Brain microvascular endothelial cell (primary cell): Measurements from ENCODE around the gene GABRB1.

Experiments used
- DNase-seq: peaks from one replicate; pipeline ENCODE4 v3.0.0-alpha.2; 2020
- H3K27ac ChIP-seq: fragments of 250-450 bp; sonication (Bioruptor Pico); 2 replicates; pipeline ENCODE4 v1.5.1; 2020; ENCODE audit warnings: mild to moderate bottlenecking, moderate library complexity
- H3K27me3 ChIP-seq: fragments of 250-450 bp; sonication (Bioruptor Pico); replicated peaks from 2 replicates; pipeline ENCODE4 v1.5.1; 2020; ENCODE audit warnings: mild to moderate bottlenecking
- H3K36me3 ChIP-seq: fragments of 250-450 bp; sonication (Bioruptor Pico); replicated peaks from 2 replicates; pipeline ENCODE4 v1.5.1; 2020; ENCODE audit warnings: mild to moderate bottlenecking
- H3K4me3 ChIP-seq: 2 replicates; pipeline ENCODE4 v1.5.1; 2011; ENCODE audit warnings: low read depth, mild to moderate bottlenecking, control low read depth, low read length, moderate library complexity
- in situ Hi-C: cut with HindIII; loops from 2 replicates; pipeline ENCODE4 v1.10.0; 2017; ENCODE audit warnings: low sequenced_read_pairs, low pct_ligation_motif_present
- TF ChIP-seq, protein P1 (sequence below): IDR thresholded peaks from 2 replicates; pipeline ENCODE4 v1.5.1; 2011; ENCODE audit warnings: low read depth, mild to moderate bottlenecking, moderate library complexity, low read length, control low read depth, inconsistent platforms; ENCODE audit errors: missing control alignments

GABRB1 gene

DNA sequence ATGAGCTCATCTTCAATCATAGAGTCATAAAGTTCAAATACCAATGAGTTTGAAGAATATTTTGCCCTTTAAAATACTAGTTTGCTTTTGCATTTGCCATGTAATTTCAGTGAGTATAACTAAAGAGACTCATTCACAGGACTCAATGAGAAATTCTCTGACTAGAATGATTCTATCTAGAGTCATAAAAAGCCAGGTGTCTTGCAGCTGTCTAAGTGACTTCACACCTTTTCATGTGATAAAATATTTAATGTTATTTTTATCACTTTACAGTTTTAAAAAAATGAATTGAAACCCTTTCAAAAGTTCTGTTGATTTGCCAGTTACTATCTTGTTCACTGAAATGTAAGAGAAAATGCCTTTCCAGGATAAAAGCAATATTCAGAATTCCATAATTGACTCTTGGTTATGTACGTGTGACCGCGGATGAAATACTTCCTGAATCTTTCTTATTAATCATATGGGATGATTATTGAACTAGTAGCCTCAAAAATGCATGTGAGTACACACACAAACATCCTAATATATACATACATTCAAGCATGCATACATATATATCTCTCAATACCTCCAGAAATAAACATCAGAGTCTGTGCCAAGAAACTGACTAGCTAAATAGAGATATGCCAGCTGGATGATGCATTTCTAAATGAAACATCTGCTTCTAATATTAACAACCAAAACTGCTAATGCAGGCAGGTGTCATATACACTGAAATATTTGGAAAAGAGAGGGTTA, 87.0 kb downstream of the GABRB1 start:
- Histone ChIP-seq H3K27ac (no peak overlapping the region), H3K36me3 (no peaks in the 10 kb centered on the region), H3K27me3 (no peaks in the 10 kb centered on the region), H3K4me3 (no peak overlapping the region)
- TF ChIP-seq, protein P1, sequence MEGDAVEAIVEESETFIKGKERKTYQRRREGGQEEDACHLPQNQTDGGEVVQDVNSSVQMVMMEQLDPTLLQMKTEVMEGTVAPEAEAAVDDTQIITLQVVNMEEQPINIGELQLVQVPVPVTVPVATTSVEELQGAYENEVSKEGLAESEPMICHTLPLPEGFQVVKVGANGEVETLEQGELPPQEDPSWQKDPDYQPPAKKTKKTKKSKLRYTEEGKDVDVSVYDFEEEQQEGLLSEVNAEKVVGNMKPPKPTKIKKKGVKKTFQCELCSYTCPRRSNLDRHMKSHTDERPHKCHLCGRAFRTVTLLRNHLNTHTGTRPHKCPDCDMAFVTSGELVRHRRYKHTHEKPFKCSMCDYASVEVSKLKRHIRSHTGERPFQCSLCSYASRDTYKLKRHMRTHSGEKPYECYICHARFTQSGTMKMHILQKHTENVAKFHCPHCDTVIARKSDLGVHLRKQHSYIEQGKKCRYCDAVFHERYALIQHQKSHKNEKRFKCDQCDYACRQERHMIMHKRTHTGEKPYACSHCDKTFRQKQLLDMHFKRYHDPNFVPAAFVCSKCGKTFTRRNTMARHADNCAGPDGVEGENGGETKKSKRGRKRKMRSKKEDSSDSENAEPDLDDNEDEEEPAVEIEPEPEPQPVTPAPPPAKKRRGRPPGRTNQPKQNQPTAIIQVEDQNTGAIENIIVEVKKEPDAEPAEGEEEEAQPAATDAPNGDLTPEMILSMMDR = no peak
- in situ Hi-C loops = no loop called here
- DNase-seq = no peak

- no peak overlapping the region for H3K4me3 ChIP-seq
- DNase-seq = no peak
- no peaks in the 10 kb centered on the region for H3K36me3 ChIP-seq
- H3K27me3 ChIP-seq = no peaks in the 10 kb centered on the region
- H3K27ac ChIP-seq = no peak overlapping the region
- TF ChIP-seq, protein P1 = no peak
- in situ Hi-C loops = no loop called here
These were observed 89.4 kb downstream of the GABRB1 start for GRCh38 chr4:47120783-47121182.

DNA sequence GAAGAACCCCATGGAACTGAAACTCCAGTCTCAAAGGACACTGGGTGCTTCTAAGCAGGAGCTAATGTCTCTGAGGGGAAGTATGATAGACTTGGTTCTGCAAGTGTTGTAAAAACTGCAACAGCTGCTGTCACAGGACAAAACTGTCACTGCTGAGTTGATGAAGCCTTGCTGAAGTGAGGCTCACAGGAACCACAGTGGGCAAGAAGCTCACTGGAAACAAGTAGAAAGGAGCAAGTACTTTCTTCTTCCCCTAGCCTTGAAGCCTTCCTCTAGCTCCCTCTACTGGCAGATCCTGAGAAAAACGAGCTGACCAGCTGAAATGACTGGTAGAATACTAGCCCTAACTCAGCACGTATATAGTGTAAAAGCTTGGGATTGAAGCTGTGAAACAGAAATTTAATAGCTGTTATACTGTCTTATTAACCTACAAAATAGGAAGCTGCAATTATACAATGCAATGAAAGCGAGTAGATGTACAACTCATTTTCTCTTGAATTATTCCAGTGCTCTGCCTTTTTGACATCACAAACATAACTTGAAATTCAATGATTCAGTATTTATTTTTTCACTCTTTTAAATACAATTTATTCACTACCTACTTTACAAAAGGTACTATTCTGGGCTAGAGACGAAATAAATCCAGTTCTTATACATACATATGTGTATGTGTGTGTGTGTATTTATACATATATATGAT, 91.4 kb downstream of the GABRB1 start:
- no peaks in the 10 kb centered on the region for H3K27me3 ChIP-seq
- H3K36me3 ChIP-seq = no peaks in the 10 kb centered on the region
- in situ Hi-C loops = no loop called here
- DNase-seq = peak; percentile 73
- H3K4me3 ChIP-seq = no peak overlapping the region
- H3K27ac ChIP-seq = no peak overlapping the region
- TF ChIP-seq, protein P1 = peak; percentile 90

DNA sequence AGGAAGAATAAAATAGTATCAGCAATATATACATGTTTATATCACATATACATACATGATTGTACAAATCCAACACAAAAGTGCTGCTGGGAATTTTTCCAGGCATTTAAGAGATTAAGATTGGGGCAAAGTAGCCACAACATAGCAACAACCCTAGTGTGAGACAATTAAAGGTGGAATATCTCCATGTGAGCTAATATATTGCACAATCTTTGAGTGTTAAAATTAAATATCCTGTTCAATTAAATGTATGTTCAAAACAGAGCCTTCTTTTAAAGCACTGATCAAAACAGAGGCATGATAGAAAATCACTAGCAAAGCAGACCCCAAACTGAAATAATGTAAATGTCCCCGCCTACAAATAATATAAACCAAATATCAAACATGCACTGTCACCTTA, 97.6 kb downstream of the GABRB1 start:
- no peaks in the 10 kb centered on the region for H3K27me3 ChIP-seq
- TF ChIP-seq, protein P1 = no peak
- in situ Hi-C loops = no loop called here
- no peak overlapping the region for H3K4me3 ChIP-seq
- DNase-seq = no peak
- H3K27ac ChIP-seq = no peak overlapping the region
- H3K36me3 ChIP-seq = no peaks in the 10 kb centered on the region

DNA sequence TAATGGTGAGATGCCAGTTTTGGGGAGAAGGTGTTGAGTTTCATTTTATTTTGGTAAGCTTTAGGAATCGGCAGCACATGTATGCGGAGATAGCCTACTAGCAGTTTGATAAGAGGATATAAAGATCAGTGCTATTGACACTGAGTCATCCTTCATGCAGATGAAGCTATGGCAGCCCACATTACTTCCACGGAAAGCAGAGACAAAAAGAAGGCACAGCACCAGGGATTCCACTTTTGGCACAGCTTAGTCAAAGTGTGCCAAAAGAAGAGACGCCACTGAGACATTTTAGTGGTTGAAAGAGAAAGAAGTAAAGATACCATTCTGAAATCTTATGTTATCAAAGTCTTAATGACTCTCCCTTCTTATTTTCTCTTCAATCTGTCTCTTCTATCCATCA, 103.8 kb downstream of the GABRB1 start:
- DNase-seq = no peak
- TF ChIP-seq, protein P1 = no peak
- in situ Hi-C loops = no loop called here
- H3K36me3 ChIP-seq = no peaks in the 10 kb centered on the region
- H3K27me3 ChIP-seq = no peaks in the 10 kb centered on the region
- no peak overlapping the region for H3K27ac ChIP-seq
- no peak overlapping the region for H3K4me3 ChIP-seq
